HCT116 (cell line): ENCODE data around the gene TUBA4B. TPM values are rescaled to one million over a fixed set of nuclear protein-coding genes. Genes with fewer than 3 reads are reported as not detected.

Experiments used
- ATAC-seq: fragments of 200-7000 bp; cut with Tn5 transposase; 2 replicates; pipeline ENCODE4 v1.9.1; 2020; ENCODE audit warnings: mild to moderate bottlenecking, moderate library complexity
- BruUV-seq: library from RNA; stranded (reverse); fragments of 400-500 nt; replicated peaks from 2 replicates; lab custom pipeline; 2021; lab: Mats Ljungman, UMichigan
- CTCF ChIA-PET: fragments of 300-600 bp; sonication (Branson Sonifier 250); formaldehyde crosslinking; loops from one replicate; lab custom pipeline; 2021; ENCODE audit warnings: antibody characterized with exemption; lab: Charles Lee
- POLR2A ChIA-PET: fragments of 300-600, 350-600 bp; sonication (Branson Sonifier 250); formaldehyde crosslinking; loops from one replicate; lab custom pipeline; 2021; ENCODE audit warnings: antibody characterized with exemption; lab: Charles Lee
- RAD21 ChIA-PET, 2 experiments: fragments of 300-600 bp; sonication (Branson Sonifier 250); formaldehyde crosslinking; loops; one replicate each; lab custom pipeline; 2023; ENCODE audit warnings: low total read pairs in 2 of 2; ENCODE audit not compliant: uncharacterized antibody in 2 of 2, unreplicated experiment in 2 of 2, low non-redundant PET in 1 of 2; lab: Charles Lee
- DNase-seq: peaks from one replicate; pipeline ENCODE4 v3.0.0-alpha.2; 2010; ENCODE audit warnings: low read depth, low spot score
- H2AFZ ChIP-seq: fragments of 200-600 bp; shearing (Covaris generic), sonication (generic); 2 replicates; pipeline ENCODE4 v1.6.1; 2017; ENCODE audit warnings: low read depth, mixed run types, mixed read lengths, antibody characterized with exemption, low read length; ENCODE audit not compliant: poor library complexity, severe bottlenecking
- H3K27ac ChIP-seq: 2 replicates; pipeline ENCODE4 v1.5.1; 2012; ENCODE audit warnings: low read depth, low read length
- H3K27me3 ChIP-seq: fragments of 200-600 bp; sonication (generic); 2 replicates; pipeline ENCODE4 v1.6.1; 2016; ENCODE audit warnings: mixed run types, low read length, mixed read lengths; ENCODE audit not compliant: insufficient read depth
- H3K36me3 ChIP-seq, 2 experiments: fragments of 200-500 bp in 1 of 2; fragments of 200-600 bp in 1 of 2; sonication (Bioruptor generic) in 1 of 2; sonication (generic) in 1 of 2; 2 replicates each; pipeline versions ENCODE4 v1.5.1 to v1.6.1; 2014 to 2016; ENCODE audit warnings: low read length in 2 of 2, inconsistent platforms in 1 of 2, mixed read lengths in 1 of 2, mixed run types in 1 of 2; ENCODE audit not compliant: insufficient read depth in 2 of 2, control insufficient read depth in 1 of 2
- H3K4me1 ChIP-seq, 2 experiments: fragments of 200-600 bp in 1 of 2; sonication (generic) in 1 of 2; 2 replicates each; pipeline versions ENCODE4 v1.5.1 to v1.6.1; 2012 to 2017; ENCODE audit warnings: low read length in 2 of 2, inconsistent platforms in 1 of 2, mild to moderate bottlenecking in 1 of 2, mixed read lengths in 1 of 2, mixed run types in 1 of 2, moderate library complexity in 1 of 2; ENCODE audit not compliant: insufficient read depth in 2 of 2, control insufficient read depth in 1 of 2
- H3K4me2 ChIP-seq: fragments of 200-600 bp; sonication (generic); 2 replicates; pipeline ENCODE4 v1.6.1; 2017; ENCODE audit warnings: mixed run types, low read length, mixed read lengths
- H3K4me3 ChIP-seq, 2 experiments: fragments of 200-600 bp in 1 of 2; sonication (generic) in 1 of 2; replicated peaks in 1 of 2; 2 replicates each; pipeline ENCODE4 v1.5.1; 2011 to 2016; ENCODE audit warnings: low read length in 2 of 2, control low read depth in 1 of 2, low read depth in 1 of 2, mild to moderate bottlenecking in 1 of 2, mixed read lengths in 1 of 2, mixed run types in 1 of 2
- H3K79me2 ChIP-seq: fragments of 200-600 bp; sonication (generic); 2 replicates; pipeline ENCODE4 v1.6.1; 2017; ENCODE audit warnings: mild to moderate bottlenecking, mixed run types, low read length, moderate library complexity, mixed read lengths; ENCODE audit not compliant: insufficient read depth
- H3K9ac ChIP-seq: fragments of 200-600 bp; sonication (generic); 2 replicates; pipeline ENCODE4 v1.6.1; 2016; ENCODE audit warnings: low read length, mixed read lengths
- H3K9me2 ChIP-seq: fragments of 200-600 bp; sonication (generic), shearing (Covaris generic); 2 replicates; pipeline ENCODE4 v1.6.1; 2017; ENCODE audit warnings: mixed run types, mild to moderate bottlenecking, moderate library complexity; ENCODE audit not compliant: insufficient read depth
- H3K9me3 ChIP-seq, 2 experiments: fragments of 200-500 bp in 1 of 2; fragments of 200-600 bp in 1 of 2; sonication (Bioruptor generic) in 1 of 2; sonication (generic) in 1 of 2; 2 replicates each; pipeline ENCODE4 v1.6.1; 2014 to 2017; ENCODE audit warnings: low read length in 2 of 2, mixed read lengths in 2 of 2, inconsistent platforms in 1 of 2, low read depth in 1 of 2, mild to moderate bottlenecking in 1 of 2, mixed run types in 1 of 2, moderate library complexity in 1 of 2; ENCODE audit not compliant: control insufficient read depth in 1 of 2, insufficient read depth in 1 of 2
- H4K20me1 ChIP-seq: fragments of 200-600 bp; sonication (generic), shearing (Covaris generic); 2 replicates; pipeline ENCODE4 v1.6.1; 2017; ENCODE audit warnings: mixed run types, mild to moderate bottlenecking, moderate library complexity; ENCODE audit not compliant: insufficient read depth
- CEBPB ChIP-seq: IDR thresholded peaks from 2 replicates; pipeline ENCODE4 v1.6.1; 2012; ENCODE audit warnings: low read depth
- EGR1 ChIP-seq: IDR thresholded peaks from 2 replicates; pipeline ENCODE4 v1.6.1; 2012; ENCODE audit warnings: low read depth
- ELF1 ChIP-seq: IDR thresholded peaks from 2 replicates; pipeline ENCODE4 v1.6.1; 2012; ENCODE audit warnings: low read depth, borderline replicate concordance
- EZH2 ChIP-seq: fragments of 200-600 bp; sonication (generic); IDR thresholded peaks from 2 replicates; pipeline ENCODE4 v1.6.1; 2017; ENCODE audit warnings: antibody characterized with exemption, mixed run types
- JUND ChIP-seq: IDR thresholded peaks from 2 replicates; pipeline ENCODE4 v1.6.1; 2012
- MAX ChIP-seq: IDR thresholded peaks from 2 replicates; pipeline ENCODE4 v1.6.1; 2012
- POLR2A ChIP-seq: IDR thresholded peaks from 2 replicates; pipeline ENCODE4 v1.7.0; 2011; ENCODE audit warnings: borderline replicate concordance; ENCODE audit not compliant: insufficient read depth, insufficient read length; ENCODE audit errors: extremely low read depth
- POLR2AphosphoS5 ChIP-seq: IDR thresholded peaks from 2 replicates; pipeline ENCODE4 v1.6.1; 2011; ENCODE audit warnings: mild to moderate bottlenecking, low read depth, low read length, moderate library complexity
- REST ChIP-seq: IDR thresholded peaks from 2 replicates; pipeline ENCODE4 v1.6.1; 2012; ENCODE audit warnings: low read depth
- SRF ChIP-seq: IDR thresholded peaks from 2 replicates; pipeline ENCODE4 v1.6.1; 2012; ENCODE audit warnings: low read depth
- TCF7L2 ChIP-seq: IDR thresholded peaks from 2 replicates; pipeline ENCODE4 v1.7.0; 2011; ENCODE audit warnings: borderline replicate concordance, inconsistent platforms; ENCODE audit not compliant: insufficient read depth, insufficient read length; ENCODE audit errors: extremely low read depth
- YY1 ChIP-seq: IDR thresholded peaks from 2 replicates; pipeline ENCODE4 v1.6.1; 2011; ENCODE audit warnings: low read length, low read depth, moderate library complexity, mild to moderate bottlenecking; ENCODE audit not compliant: insufficient replicate concordance; ENCODE audit errors: extremely low read depth
- ZFX ChIP-seq: fragments of 450-650 bp; IDR thresholded peaks from 2 replicates; pipeline ENCODE4 v1.6.1; 2017
- intact Hi-C: fragments of 100-400 bp; cut with micrococcal nuclease; formaldehyde crosslinking; loops from 2 replicates; pipeline ENCODE4 v1.10.0; 2022
- total RNA-seq: library from RNA; stranded (reverse); gene quantifications from one replicate; pipeline ENCODE4 v1.2.1, GENCODE V29; 2021; ENCODE audit not compliant: unreplicated experiment

TUBA4B gene
- total RNA-seq, 1 experiment from 2014 or later, result not detected

GRCh38 chr2:219229305-219230058, 23.6 kb upstream of the TUBA4B start, which contains the start of the genes ANKZF1 and ATG9A (continued):
- TF ChIP-seq ZFX, result peak; percentile 91
- no peak for TF ChIP-seq SRF
- peak; percentile 58 for TF ChIP-seq YY1
- no peak for TF ChIP-seq CEBPB
- TF ChIP-seq EZH2, result no peak
- TF ChIP-seq, all 23 proteins: peak for 9

DNA sequence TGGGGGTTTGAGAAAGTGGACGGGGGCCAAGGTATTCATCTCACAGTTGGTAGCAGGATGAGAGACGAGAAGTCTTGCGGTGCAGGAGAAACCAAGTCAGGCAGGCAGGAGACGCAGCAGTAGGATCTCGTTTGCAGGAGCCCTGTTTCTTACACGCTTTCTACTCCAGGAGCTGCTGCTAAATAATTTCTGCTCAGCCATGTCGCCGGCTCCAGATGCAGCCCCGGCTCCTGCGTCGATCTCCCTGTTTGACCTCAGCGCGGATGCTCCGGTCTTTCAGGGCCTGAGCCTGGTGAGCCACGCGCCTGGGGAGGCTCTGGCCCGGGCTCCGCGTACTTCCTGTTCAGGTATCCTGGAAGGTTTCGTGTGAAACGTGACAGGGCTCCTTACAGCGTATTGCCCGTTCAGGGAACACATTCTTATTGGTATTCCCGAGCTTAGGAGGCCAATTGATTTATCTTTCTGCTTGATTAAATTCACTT, 22.9 kb upstream of the TUBA4B start:
- H3K36me3 ChIP-seq, result peaks cover 24 to 35% of the 10 kb centered on the region in 2 experiments; a peak in 3 of 4 replicates
- H3K27ac ChIP-seq, result peak overlapping the region; percentile 69
- H3K9ac ChIP-seq, result peak overlapping the region; percentile 85
- TF ChIP-seq MAX, result peak; percentile 53
- TF ChIP-seq CEBPB, result no peak
- TF ChIP-seq POLR2AphosphoS5, result no peak
- TF ChIP-seq REST, result no peak
- no peak for TF ChIP-seq EGR1
- TF ChIP-seq POLR2A, result no peak
- no peak for TF ChIP-seq ELF1
- 0 out of 2 replicates have a peak, but pooled peaks have one; percentile 8 for TF ChIP-seq JUND
- no peak for TF ChIP-seq TCF7L2
- TF ChIP-seq, all 23 proteins: peak for 2
- H3K4me1 ChIP-seq, result peaks cover 6 to 18% of the 10 kb centered on the region in 2 experiments; a peak in 3 of 4 replicates
- peak overlapping the region; percentile 79 to 98 for H3K4me3 ChIP-seq
- H3K9me2 ChIP-seq, result no peaks in the 10 kb centered on the region
- peaks cover 27% of the 10 kb centered on the region for H3K79me2 ChIP-seq
- RAD21 ChIA-PET, result no interaction called here
- H3K4me2 ChIP-seq, result peak overlapping the region; percentile 95
- TSS peak; percentile 76 for BruUV-seq
- H3K9me3 ChIP-seq, result no peaks in the 10 kb centered on the region
- POLR2A ChIA-PET, result interaction anchor here (1.3 to 1.9 kb wide), 2 partner anchors 19 to 23 kb away, joined by 4 read pairs; no protein-coding TSS in a partner anchor
- no peaks in the 10 kb centered on the region for H4K20me1 ChIP-seq
- CTCF ChIA-PET, result interaction anchor here (0.9 to 2.4 kb wide), 3 partner anchors 45 to 250 kb away, joined by 3 to 12 read pairs (median 3); no protein-coding TSS in a partner anchor
- no peaks in the 10 kb centered on the region for H3K27me3 ChIP-seq
- no peak overlapping the region for H2AFZ ChIP-seq
- intact Hi-C loops, result no loop called here
- ATAC-seq (peak; percentile 16), DNase-seq (no peak)
